ENCODE data around the gene FAM237A. TPM values are rescaled to one million over a fixed set of nuclear protein-coding genes. Genes with fewer than 3 reads are reported as not detected.

Gene FAM237A
- total and polyA plus RNA-seq, 9 of the 15 experiments (the other 6 are each of a cell fraction or from before 2014, with no cell fraction given), result not detected

DNA sequence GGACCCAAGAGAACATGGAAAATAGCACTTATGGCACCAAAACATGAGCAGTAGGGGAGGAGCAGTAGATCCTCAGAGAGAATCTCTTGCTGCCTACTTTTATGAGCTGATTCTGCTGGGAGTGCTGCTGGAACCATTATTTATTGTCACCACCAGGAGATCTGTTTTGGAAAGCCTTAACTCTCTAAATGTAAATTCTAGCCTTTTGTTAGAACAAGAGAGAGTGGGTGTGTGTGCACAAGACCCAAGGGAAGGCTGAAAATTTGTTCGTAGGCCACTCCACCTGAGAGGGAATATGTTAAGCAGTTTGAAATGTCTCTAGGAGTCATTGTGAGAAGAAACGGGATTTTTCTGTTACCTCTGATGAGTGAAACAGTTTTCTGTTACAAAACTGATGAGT lies 16.2 kb upstream of the FAM237A start (continued):
- TF ChIP-seq ETS2 (tag; IDR thresholded peaks at IDR 0.05; ENCODE audit: borderline replicate concordance, poor library complexity, severe bottlenecking), result no peak
- TF ChIP-seq, protein P1, sequence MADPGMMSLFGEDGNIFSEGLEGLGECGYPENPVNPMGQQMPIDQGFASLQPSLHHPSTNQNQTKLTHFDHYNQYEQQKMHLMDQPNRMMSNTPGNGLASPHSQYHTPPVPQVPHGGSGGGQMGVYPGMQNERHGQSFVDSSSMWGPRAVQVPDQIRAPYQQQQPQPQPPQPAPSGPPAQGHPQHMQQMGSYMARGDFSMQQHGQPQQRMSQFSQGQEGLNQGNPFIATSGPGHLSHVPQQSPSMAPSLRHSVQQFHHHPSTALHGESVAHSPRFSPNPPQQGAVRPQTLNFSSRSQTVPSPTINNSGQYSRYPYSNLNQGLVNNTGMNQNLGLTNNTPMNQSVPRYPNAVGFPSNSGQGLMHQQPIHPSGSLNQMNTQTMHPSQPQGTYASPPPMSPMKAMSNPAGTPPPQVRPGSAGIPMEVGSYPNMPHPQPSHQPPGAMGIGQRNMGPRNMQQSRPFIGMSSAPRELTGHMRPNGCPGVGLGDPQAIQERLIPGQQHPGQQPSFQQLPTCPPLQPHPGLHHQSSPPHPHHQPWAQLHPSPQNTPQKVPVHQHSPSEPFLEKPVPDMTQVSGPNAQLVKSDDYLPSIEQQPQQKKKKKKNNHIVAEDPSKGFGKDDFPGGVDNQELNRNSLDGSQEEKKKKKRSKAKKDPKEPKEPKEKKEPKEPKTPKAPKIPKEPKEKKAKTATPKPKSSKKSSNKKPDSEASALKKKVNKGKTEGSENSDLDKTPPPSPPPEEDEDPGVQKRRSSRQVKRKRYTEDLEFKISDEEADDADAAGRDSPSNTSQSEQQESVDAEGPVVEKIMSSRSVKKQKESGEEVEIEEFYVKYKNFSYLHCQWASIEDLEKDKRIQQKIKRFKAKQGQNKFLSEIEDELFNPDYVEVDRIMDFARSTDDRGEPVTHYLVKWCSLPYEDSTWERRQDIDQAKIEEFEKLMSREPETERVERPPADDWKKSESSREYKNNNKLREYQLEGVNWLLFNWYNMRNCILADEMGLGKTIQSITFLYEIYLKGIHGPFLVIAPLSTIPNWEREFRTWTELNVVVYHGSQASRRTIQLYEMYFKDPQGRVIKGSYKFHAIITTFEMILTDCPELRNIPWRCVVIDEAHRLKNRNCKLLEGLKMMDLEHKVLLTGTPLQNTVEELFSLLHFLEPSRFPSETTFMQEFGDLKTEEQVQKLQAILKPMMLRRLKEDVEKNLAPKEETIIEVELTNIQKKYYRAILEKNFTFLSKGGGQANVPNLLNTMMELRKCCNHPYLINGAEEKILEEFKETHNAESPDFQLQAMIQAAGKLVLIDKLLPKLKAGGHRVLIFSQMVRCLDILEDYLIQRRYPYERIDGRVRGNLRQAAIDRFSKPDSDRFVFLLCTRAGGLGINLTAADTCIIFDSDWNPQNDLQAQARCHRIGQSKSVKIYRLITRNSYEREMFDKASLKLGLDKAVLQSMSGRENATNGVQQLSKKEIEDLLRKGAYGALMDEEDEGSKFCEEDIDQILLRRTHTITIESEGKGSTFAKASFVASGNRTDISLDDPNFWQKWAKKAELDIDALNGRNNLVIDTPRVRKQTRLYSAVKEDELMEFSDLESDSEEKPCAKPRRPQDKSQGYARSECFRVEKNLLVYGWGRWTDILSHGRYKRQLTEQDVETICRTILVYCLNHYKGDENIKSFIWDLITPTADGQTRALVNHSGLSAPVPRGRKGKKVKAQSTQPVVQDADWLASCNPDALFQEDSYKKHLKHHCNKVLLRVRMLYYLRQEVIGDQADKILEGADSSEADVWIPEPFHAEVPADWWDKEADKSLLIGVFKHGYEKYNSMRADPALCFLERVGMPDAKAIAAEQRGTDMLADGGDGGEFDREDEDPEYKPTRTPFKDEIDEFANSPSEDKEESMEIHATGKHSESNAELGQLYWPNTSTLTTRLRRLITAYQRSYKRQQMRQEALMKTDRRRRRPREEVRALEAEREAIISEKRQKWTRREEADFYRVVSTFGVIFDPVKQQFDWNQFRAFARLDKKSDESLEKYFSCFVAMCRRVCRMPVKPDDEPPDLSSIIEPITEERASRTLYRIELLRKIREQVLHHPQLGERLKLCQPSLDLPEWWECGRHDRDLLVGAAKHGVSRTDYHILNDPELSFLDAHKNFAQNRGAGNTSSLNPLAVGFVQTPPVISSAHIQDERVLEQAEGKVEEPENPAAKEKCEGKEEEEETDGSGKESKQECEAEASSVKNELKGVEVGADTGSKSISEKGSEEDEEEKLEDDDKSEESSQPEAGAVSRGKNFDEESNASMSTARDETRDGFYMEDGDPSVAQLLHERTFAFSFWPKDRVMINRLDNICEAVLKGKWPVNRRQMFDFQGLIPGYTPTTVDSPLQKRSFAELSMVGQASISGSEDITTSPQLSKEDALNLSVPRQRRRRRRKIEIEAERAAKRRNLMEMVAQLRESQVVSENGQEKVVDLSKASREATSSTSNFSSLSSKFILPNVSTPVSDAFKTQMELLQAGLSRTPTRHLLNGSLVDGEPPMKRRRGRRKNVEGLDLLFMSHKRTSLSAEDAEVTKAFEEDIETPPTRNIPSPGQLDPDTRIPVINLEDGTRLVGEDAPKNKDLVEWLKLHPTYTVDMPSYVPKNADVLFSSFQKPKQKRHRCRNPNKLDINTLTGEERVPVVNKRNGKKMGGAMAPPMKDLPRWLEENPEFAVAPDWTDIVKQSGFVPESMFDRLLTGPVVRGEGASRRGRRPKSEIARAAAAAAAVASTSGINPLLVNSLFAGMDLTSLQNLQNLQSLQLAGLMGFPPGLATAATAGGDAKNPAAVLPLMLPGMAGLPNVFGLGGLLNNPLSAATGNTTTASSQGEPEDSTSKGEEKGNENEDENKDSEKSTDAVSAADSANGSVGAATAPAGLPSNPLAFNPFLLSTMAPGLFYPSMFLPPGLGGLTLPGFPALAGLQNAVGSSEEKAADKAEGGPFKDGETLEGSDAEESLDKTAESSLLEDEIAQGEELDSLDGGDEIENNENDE (IDR thresholded peaks at IDR 0.05; ENCODE audit: low read depth, low read length), result no peak
- TF ChIP-seq, protein P2, sequence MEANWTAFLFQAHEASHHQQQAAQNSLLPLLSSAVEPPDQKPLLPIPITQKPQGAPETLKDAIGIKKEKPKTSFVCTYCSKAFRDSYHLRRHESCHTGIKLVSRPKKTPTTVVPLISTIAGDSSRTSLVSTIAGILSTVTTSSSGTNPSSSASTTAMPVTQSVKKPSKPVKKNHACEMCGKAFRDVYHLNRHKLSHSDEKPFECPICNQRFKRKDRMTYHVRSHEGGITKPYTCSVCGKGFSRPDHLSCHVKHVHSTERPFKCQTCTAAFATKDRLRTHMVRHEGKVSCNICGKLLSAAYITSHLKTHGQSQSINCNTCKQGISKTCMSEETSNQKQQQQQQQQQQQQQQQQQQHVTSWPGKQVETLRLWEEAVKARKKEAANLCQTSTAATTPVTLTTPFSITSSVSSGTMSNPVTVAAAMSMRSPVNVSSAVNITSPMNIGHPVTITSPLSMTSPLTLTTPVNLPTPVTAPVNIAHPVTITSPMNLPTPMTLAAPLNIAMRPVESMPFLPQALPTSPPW (CRISPR knock-in tag; IDR thresholded peaks at IDR 0.05), result no peak
- no peak for TF ChIP-seq TEAD4 (IDR thresholded peaks at IDR 0.05; ENCODE audit: low read length)
- no peak for TF ChIP-seq TEAD4 (CRISPR knock-in tag; IDR thresholded peaks at IDR 0.05; ENCODE audit: borderline replicate concordance)
- TF ChIP-seq BRF1 (IDR thresholded peaks at IDR 0.05; ENCODE audit: borderline replicate concordance, extremely low read depth, insufficient read length), result no peak
